Measurements from ENCODE around the gene SHC2. TPM values are rescaled to one million over a fixed set of nuclear protein-coding genes. Genes with fewer than 3 reads are reported as not detected.

Gene SHC2
- total and polyA plus RNA-seq, 2 of the 8 experiments (the other 6 are each of a cell fraction or from before 2014, with no cell fraction given), result 4.4 to 7.3 TPM

DNA sequence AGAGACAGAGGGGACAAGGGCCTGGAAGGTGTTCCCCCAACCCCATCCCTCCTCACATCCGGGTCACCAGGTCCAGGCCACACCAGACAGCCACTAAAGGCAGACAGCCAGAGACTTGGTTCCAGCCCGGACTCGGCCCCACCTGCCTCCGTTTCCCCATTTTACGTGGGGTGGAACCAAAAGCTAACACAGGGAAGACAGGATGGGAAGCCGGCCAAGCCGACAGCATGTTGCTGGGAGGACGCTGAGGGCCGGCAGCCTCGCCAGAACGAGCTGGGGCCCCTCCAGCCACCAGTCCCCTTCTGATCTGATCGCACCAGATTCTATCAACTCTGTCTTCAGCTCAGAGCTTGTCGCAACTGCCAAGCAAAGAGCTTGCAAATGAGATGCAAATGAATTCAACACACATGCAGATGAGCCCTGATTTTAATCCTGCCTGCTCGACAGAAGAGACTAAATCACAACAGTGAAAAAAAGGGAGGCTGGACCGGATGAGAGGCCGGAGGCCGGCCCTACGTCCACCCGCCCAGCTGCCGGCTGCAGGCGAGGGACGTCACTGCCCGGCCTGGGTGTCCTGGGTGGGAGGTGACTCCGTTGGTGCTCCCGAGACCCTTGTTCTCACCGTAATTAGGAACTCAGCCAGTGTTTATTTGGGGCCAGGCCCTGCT lies 17.5 kb upstream of the SHC2 start:
- Histone ChIP-seq H3K56ac (replicated peaks; ENCODE audit: insufficient read length, low read depth, low read length) (no peak overlapping the region), H3K23me2 (ENCODE audit: low read depth, low read length) (peaks cover 7% of the 10 kb centered on the region; the same call in 1 of the 2 replicates), H2BK15ac (ENCODE audit: low read length) (0 out of 2 replicates have a peak overlapping the region, but pooled peaks have one; percentile 95), H3K79me2 (ENCODE audit: control insufficient read depth in 1 of 2, insufficient read depth in 2 of 2, low read length in 2 of 2) (no peaks in the 10 kb centered on the region), H4K91ac (replicated peaks; ENCODE audit: insufficient read length, low read length) (no peak overlapping the region), H4K20me1 (replicated peaks in 1 of 2; ENCODE audit: control insufficient read depth in 1 of 2, insufficient read depth in 2 of 2, low read length in 2 of 2) (no peaks in the 10 kb centered on the region), H2AFZ (ENCODE audit: low read length) (no peak overlapping the region), H3K4me3 (ENCODE audit: extremely low read depth in 1 of 4, insufficient read depth in 2 of 4, low read depth in 3 of 4, low read length in 4 of 4) (no peak overlapping the region), H3K9ac (replicated peaks in 1 of 4; ENCODE audit: extremely low read depth in 1 of 4, low read depth in 3 of 4, low read length in 3 of 4) (no peak overlapping the region), H2BK12ac (ENCODE audit: low read depth, low read length) (peak overlapping the region; percentile 10; the same call in 1 of the 2 replicates), H3K36me3 (ENCODE audit: control insufficient read depth in 2 of 4, insufficient read depth in 4 of 4, low read length in 3 of 4) (no peaks in the 10 kb centered on the region), H2AK5ac (ENCODE audit: low read depth, low read length) (no peak overlapping the region), H3K27ac (ENCODE audit: low read depth, low read length) (no peak overlapping the region), H4K5ac (ENCODE audit: insufficient read length, low read depth, low read length) (no peak overlapping the region), H4K8ac (ENCODE audit: extremely low read depth, insufficient read depth, low read length) (no peak overlapping the region), H3K4me1 (replicated peaks in 1 of 4; ENCODE audit: control insufficient read depth in 3 of 4, insufficient read depth in 4 of 4, low read length in 3 of 4) (peaks cover 0 to 4% (median 0%) of the 10 kb centered on the region in 4 experiments; a peak in 2 of 7 replicates), H3K79me1 (ENCODE audit: low read depth, low read length) (no peaks in the 10 kb centered on the region), H3K14ac (ENCODE audit: insufficient read length) (no peak overlapping the region), H3K23ac (ENCODE audit: insufficient read length) (no peak overlapping the region), H3K27me3 (replicated peaks in 1 of 4; ENCODE audit: control insufficient read depth in 3 of 4, extremely low read depth in 1 of 4, insufficient read depth in 3 of 4, low read length in 3 of 4) (no peaks in the 10 kb centered on the region), H3K18ac (ENCODE audit: extremely low read depth, low read length) (0 out of 2 replicates have a peak overlapping the region, but pooled peaks have one; percentile 19), H3K4ac (replicated peaks; ENCODE audit: insufficient read length, low read depth, low read length) (no peak overlapping the region), H2BK20ac (ENCODE audit: low read length) (no peak overlapping the region), H2BK120ac (replicated peaks; ENCODE audit: low read depth, low read length) (no peak overlapping the region), H3K4me2 (ENCODE audit: insufficient read depth in 1 of 2, low read depth in 2 of 2, low read length in 2 of 2) (no peak overlapping the region), H2BK5ac (ENCODE audit: low read depth, low read length) (no peak overlapping the region), H3K9me3 (ENCODE audit: insufficient read depth in 2 of 2, low read depth in 1 of 2, low read length in 1 of 2) (peaks cover 0 to 9% of the 10 kb centered on the region in 2 experiments; a peak in 2 of 4 replicates)
- ChIA-PET CTCF (ENCODE audit: partially characterized antibody) (interaction anchor here (0.7 to 3.0 kb wide), 5 partner anchors 9 to 132 kb away, joined by 3 to 10 read pairs (median 5); no protein-coding TSS in a partner anchor), POLR2A (ENCODE audit: partially characterized antibody) (interaction anchor here (2.2 kb wide), 1 partner anchor 8 kb away, joined by 6 read pairs; no protein-coding TSS in a partner anchor)
- FAIRE-seq, result no peak
- WGBS, 2 experiments (ENCODE audit: extremely low coverage in 1 of 2, insufficient coverage in 1 of 2, insufficient read length in 1 of 2, insufficient replicate concordance in 2 of 2, low coverage in 1 of 2, low lambda C conversion rate in 2 of 2, missing lambda C conversion rate in 1 of 2), result 87% methylated on average over 24 of the region's 26 CpGs; no CpG with 5 or more reads in 1 of the 2 experiments
- no peak for DNase-seq (ENCODE audit: low read depth in 1 of 2, low spot score in 2 of 2)
- TF ChIP-seq TAF7 (optimal IDR thresholded peaks at IDR 0.05; ENCODE audit: borderline replicate concordance, low read depth, low read length) (no peak), POLR2A (IDR thresholded peaks at IDR 0.05; ENCODE audit: control extremely low read depth in 1 of 2, low read depth in 2 of 2, low read length in 2 of 2) (no peak), BRCA1 (IDR thresholded peaks at IDR 0.05; ENCODE audit: low read depth, low read length) (no peak), HDAC6 (IDR thresholded peaks at IDR 0.05; ENCODE audit: low read depth, low read length) (no peak), GABPA (IDR thresholded peaks at IDR 0.05; ENCODE audit: borderline replicate concordance, insufficient read depth, low read length) (no peak), EZH2 (IDR thresholded peaks at IDR 0.05; ENCODE audit: low read depth, low read length, severe bottlenecking) (no peak), NANOG (IDR thresholded peaks at IDR 0.05; ENCODE audit: insufficient read depth, low read depth, low read length, poor library complexity, severe bottlenecking) (no peak), TEAD4 (IDR thresholded peaks at IDR 0.05; ENCODE audit: low read depth, low read length) (no peak), BACH1 (IDR thresholded peaks at IDR 0.05; ENCODE audit: low read length) (no peak)
- TF ChIP-seq, protein P1, sequence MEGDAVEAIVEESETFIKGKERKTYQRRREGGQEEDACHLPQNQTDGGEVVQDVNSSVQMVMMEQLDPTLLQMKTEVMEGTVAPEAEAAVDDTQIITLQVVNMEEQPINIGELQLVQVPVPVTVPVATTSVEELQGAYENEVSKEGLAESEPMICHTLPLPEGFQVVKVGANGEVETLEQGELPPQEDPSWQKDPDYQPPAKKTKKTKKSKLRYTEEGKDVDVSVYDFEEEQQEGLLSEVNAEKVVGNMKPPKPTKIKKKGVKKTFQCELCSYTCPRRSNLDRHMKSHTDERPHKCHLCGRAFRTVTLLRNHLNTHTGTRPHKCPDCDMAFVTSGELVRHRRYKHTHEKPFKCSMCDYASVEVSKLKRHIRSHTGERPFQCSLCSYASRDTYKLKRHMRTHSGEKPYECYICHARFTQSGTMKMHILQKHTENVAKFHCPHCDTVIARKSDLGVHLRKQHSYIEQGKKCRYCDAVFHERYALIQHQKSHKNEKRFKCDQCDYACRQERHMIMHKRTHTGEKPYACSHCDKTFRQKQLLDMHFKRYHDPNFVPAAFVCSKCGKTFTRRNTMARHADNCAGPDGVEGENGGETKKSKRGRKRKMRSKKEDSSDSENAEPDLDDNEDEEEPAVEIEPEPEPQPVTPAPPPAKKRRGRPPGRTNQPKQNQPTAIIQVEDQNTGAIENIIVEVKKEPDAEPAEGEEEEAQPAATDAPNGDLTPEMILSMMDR (IDR thresholded peaks at IDR 0.05; ENCODE audit: control extremely low read depth in 1 of 3, insufficient read depth in 1 of 3, low read depth in 1 of 3, low read length in 3 of 3), result no peak

Data from H1 (cell line).